GM23338 (cell line): Measurements from ENCODE around the gene ZFP92. TPM values are rescaled to one million over a fixed set of nuclear protein-coding genes. Genes with fewer than 3 reads are reported as not detected.

Source experiments
- ATAC-seq: fragments of 200-7000 bp; cut with Tn5 transposase; 3 replicates; pipeline ENCODE4 v1.9.1; 2020
- DNase-seq: peaks from one replicate; pipeline ENCODE4 v3.0.0-alpha.2; 2015; ENCODE audit warnings: low spot score
- H2AFZ ChIP-seq: fragments of 200-600 bp; sonication (generic); 2 replicates; pipeline ENCODE4 v1.8.0; 2016; ENCODE audit warnings: antibody characterized with exemption, mild to moderate bottlenecking, moderate library complexity
- H3F3A ChIP-seq: fragments of 200-600 bp; sonication (generic); replicated peaks from 2 replicates; pipeline ENCODE4 v1.8.0; 2017; ENCODE audit warnings: antibody characterized with exemption, mixed run types, low read depth
- H3K27ac ChIP-seq: fragments of 200-600 bp; sonication (generic); 2 replicates; pipeline ENCODE4 v1.6.1; 2016; ENCODE audit warnings: low read depth
- H3K27me3 ChIP-seq: fragments of 200-600 bp; sonication (generic); 2 replicates; pipeline ENCODE4 v1.8.0; 2016; ENCODE audit warnings: mild to moderate bottlenecking, mixed run types, moderate library complexity; ENCODE audit not compliant: insufficient read depth
- H3K36me3 ChIP-seq: fragments of 200-600 bp; sonication (generic); 2 replicates; pipeline ENCODE4 v1.8.0; 2016; ENCODE audit warnings: mild to moderate bottlenecking; ENCODE audit not compliant: insufficient read depth
- H3K4me1 ChIP-seq: fragments of 200-600 bp; sonication (generic); 2 replicates; pipeline ENCODE4 v1.8.0; 2016; ENCODE audit warnings: mild to moderate bottlenecking, moderate library complexity; ENCODE audit not compliant: insufficient read depth
- H3K4me2 ChIP-seq: fragments of 200-600 bp; sonication (generic); 2 replicates; pipeline ENCODE4 v1.7.1; 2017; ENCODE audit warnings: mixed run types
- H3K4me3 ChIP-seq: fragments of 200-600 bp; sonication (generic); 2 replicates; pipeline ENCODE4 v1.6.1; 2016; ENCODE audit warnings: mixed run types
- H3K79me2 ChIP-seq: fragments of 200-600 bp; sonication (generic); replicated peaks from 2 replicates; pipeline ENCODE4 v1.8.0; 2017; ENCODE audit warnings: mild to moderate bottlenecking; ENCODE audit not compliant: insufficient read depth
- H3K9me2 ChIP-seq: fragments of 200-600 bp; sonication (generic); 2 replicates; pipeline ENCODE4 v1.8.0; 2017; ENCODE audit not compliant: insufficient read depth
- H4K20me1 ChIP-seq: fragments of 200-600 bp; sonication (generic); replicated peaks from 2 replicates; pipeline ENCODE4 v1.8.0; 2017; ENCODE audit warnings: mild to moderate bottlenecking; ENCODE audit not compliant: insufficient read depth
- H3K27ac Mint-ChIP-seq: 2 replicates; pipeline ENCODE4 v1.8.0; 2020; ENCODE audit warnings: inconsistent platforms, mild to moderate bottlenecking, moderate library complexity, mixed read lengths
- H3K27me3 Mint-ChIP-seq: 3 replicates; pipeline ENCODE4 v1.8.0; 2022; ENCODE audit warnings: low read depth, mild to moderate bottlenecking, moderate library complexity, mixed read lengths, inconsistent platforms; ENCODE audit not compliant: insufficient read depth, poor library complexity
- H3K36me3 Mint-ChIP-seq: 3 replicates; pipeline ENCODE4 v1.8.0; 2021; ENCODE audit warnings: low read depth, mild to moderate bottlenecking, inconsistent platforms, moderate library complexity, mixed read lengths
- H3K4me1 Mint-ChIP-seq: 3 replicates; pipeline ENCODE4 v1.8.0; 2020; ENCODE audit warnings: mild to moderate bottlenecking, inconsistent platforms, mixed read lengths
- H3K4me3 Mint-ChIP-seq: 3 replicates; pipeline ENCODE4 v1.8.0; 2021; ENCODE audit warnings: moderate library complexity, mild to moderate bottlenecking, inconsistent platforms, mixed read lengths
- H3K9me3 Mint-ChIP-seq: 3 replicates; pipeline ENCODE4 v1.8.0; 2020; ENCODE audit warnings: moderate library complexity, mild to moderate bottlenecking, inconsistent platforms, mixed read lengths
- ZNF462 ChIP-seq: fragments of 250-450 bp; sonication (Bioruptor Pico); IDR thresholded peaks from 2 replicates; pipeline ENCODE4 v1.5.0; 2020; ENCODE audit warnings: mild to moderate bottlenecking, moderate library complexity
- polyA plus RNA-seq: library from polyadenylated mRNA; unstranded; fragments of >200 nt; fragmentation: Nextera tagmentation; extraction: Ambion mirVana; gene quantifications from 2 replicates; pipeline ENCODE4 v1.2.1, GENCODE V29; 2016
- total RNA-seq: library from RNA; depleted of rRNA; stranded (reverse); fragments of >200 nt; shearing (Covaris generic); gene quantifications from 2 replicates; pipeline ENCODE4 v1.2.3, GENCODE V29; 2014
- TF ChIP-seq, protein P1 (sequence below), 2 experiments: fragments of 200-600 bp in 1 of 2; sonication (generic) in 1 of 2; conservative IDR thresholded peaks; 2 replicates each; pipeline versions ENCODE4 v1.5.1 to v1.6.1; 2016 to 2017; ENCODE audit warnings: antibody characterized with exemption in 2 of 2, low read depth in 2 of 2, mild to moderate bottlenecking in 2 of 2, moderate library complexity in 1 of 2
- TF ChIP-seq, protein P2 (sequence below): IDR thresholded peaks from 2 replicates; pipeline ENCODE4 v1.6.1; 2016; ENCODE audit warnings: antibody characterized with exemption

ZFP92 gene
- total and polyA plus RNA-seq, 2 experiments from 2014 or later = 0.05 to 0.52 TPM

- TF ChIP-seq, protein P1, sequence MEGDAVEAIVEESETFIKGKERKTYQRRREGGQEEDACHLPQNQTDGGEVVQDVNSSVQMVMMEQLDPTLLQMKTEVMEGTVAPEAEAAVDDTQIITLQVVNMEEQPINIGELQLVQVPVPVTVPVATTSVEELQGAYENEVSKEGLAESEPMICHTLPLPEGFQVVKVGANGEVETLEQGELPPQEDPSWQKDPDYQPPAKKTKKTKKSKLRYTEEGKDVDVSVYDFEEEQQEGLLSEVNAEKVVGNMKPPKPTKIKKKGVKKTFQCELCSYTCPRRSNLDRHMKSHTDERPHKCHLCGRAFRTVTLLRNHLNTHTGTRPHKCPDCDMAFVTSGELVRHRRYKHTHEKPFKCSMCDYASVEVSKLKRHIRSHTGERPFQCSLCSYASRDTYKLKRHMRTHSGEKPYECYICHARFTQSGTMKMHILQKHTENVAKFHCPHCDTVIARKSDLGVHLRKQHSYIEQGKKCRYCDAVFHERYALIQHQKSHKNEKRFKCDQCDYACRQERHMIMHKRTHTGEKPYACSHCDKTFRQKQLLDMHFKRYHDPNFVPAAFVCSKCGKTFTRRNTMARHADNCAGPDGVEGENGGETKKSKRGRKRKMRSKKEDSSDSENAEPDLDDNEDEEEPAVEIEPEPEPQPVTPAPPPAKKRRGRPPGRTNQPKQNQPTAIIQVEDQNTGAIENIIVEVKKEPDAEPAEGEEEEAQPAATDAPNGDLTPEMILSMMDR (conservative IDR thresholded peaks at IDR 0.05; ENCODE audit: low read depth in 2 of 2) = no peak
- no peak for TF ChIP-seq ZNF462 (CRISPR knock-in tag)
- TF ChIP-seq, protein P2, sequence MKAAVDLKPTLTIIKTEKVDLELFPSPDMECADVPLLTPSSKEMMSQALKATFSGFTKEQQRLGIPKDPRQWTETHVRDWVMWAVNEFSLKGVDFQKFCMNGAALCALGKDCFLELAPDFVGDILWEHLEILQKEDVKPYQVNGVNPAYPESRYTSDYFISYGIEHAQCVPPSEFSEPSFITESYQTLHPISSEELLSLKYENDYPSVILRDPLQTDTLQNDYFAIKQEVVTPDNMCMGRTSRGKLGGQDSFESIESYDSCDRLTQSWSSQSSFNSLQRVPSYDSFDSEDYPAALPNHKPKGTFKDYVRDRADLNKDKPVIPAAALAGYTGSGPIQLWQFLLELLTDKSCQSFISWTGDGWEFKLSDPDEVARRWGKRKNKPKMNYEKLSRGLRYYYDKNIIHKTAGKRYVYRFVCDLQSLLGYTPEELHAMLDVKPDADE = no peak
These were observed 48.7 kb downstream of the ZFP92 start (continued) for GRCh38 chrX:153459986-153460385.

GRCh38 chrX:153460826-153461225 lies 49.6 kb downstream of the ZFP92 start:
- Histone ChIP-seq H3K4me3 (no peak overlapping the region), H3K79me2 (no peaks in the 10 kb centered on the region), H2AFZ (no peak overlapping the region), H3K27me3 (no peaks in the 10 kb centered on the region), H3K4me2 (no peak overlapping the region), H3F3A (no peaks in the 10 kb centered on the region), H3K36me3 (no peaks in the 10 kb centered on the region), H3K27ac (no peak overlapping the region), H3K4me1 (no peaks in the 10 kb centered on the region), H3K9me2 (no peaks in the 10 kb centered on the region), H4K20me1 (no peaks in the 10 kb centered on the region; the same call in 1 of the 2 replicates)
- Mint-ChIP-seq H3K9me3 (no peaks in the 10 kb centered on the region), H3K4me1 (no peaks in the 10 kb centered on the region), H3K4me3 (no peak overlapping the region), H3K27me3 (peaks cover 15% of the 10 kb centered on the region), H3K36me3 (peaks cover 17% of the 10 kb centered on the region; the same call in 2 of the 3 replicates), H3K27ac (no peak overlapping the region)
- peak; percentile 93 for ATAC-seq
- peak; percentile 71 for DNase-seq
- TF ChIP-seq, protein P1 (conservative IDR thresholded peaks at IDR 0.05; ENCODE audit: low read depth in 2 of 2) = peak; percentile 68 to 77
